IPS-NIHi11 (cell line): ENCODE measurements around the gene CLIP2.
"Not testable (repeated sequence)": the region's sequence is repeated elsewhere in the genome, so short reads cannot be mapped to it uniquely, and the experiment has no call there.

Experiments
- DNase-seq: peaks from one replicate; pipeline ENCODE4 v3.0.0; 2012; ENCODE audit warnings: mixed read lengths, low spot score

Gene CLIP2

DNA sequence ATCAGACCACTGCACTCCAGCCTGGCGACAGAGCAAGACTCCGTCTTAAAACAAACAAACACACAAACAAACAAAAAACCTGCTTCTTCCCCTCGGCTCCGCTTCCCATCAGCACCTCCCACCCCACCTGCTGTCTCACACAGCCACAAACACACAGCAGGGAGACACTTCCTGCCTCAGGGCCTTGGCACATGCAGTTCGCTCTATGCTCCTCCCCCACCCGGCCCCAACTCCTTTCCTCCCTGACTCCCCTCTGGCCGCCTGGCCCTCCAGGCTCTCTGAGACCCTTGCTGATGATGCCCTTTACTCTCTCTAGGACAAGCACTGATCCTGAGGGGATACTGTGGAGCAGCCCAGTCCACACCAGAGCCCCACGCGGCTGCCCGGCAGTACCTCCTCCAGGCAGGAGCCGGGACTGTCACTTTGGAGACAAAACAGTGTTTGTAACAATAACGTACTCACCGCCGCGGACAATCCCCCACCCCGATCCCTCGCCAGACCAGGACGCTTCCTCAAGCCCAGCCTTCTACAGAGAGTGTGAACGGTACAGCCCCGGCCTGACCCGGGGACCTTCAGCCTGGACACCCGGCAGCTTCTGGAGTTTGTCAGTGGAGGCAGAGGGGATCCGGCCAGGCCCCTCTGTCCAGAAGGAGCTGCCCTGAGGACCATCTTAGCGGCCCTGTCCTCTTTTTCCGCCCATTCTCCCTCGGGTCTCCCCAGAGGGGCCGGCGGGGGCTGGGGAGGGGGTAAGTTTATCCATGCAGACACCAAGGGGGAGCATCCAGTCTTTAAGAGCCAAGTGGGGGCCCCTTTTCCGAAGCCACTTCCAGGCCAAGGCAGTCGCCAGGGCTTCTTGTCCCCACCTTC lies 114.5 kb downstream of the CLIP2 start:
- DNase-seq = no peak

DNA sequence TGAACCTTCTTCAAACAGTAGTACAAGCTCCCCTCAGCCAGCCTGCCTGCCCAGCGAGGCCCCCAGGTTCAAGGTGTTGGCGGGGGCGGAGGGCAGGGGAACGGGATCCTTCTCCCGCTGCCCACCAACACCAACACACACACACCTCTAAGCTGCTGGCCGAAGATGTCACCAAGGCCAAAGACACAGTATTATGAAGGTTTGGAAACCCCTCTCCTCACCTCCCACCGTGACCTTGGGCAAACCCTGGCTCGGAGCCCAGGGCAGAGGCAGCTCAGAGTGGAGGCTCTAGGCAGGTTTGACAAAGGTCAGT lies 115.1 kb downstream of the CLIP2 start:
- no peak for DNase-seq

DNA sequence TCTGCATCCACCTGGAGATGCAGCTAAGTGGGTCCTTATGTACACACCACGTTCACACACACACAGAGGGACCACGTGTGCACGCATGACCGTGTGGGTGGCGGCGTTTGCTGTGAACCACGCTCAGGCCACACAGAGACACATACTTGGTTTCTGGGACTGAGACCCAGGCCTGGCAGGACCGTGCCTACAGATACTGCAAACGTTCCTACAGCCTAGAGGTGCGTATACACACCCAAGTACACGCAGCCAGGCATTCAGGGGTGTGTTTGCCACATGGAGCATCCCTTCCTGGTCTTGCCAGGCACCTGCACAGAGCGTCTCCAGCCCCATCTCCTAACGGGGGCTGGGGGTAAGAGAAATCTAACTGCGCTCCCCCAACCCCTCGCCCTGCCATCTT lies 115.5 kb downstream of the CLIP2 start:
- DNase-seq = no peak

DNA sequence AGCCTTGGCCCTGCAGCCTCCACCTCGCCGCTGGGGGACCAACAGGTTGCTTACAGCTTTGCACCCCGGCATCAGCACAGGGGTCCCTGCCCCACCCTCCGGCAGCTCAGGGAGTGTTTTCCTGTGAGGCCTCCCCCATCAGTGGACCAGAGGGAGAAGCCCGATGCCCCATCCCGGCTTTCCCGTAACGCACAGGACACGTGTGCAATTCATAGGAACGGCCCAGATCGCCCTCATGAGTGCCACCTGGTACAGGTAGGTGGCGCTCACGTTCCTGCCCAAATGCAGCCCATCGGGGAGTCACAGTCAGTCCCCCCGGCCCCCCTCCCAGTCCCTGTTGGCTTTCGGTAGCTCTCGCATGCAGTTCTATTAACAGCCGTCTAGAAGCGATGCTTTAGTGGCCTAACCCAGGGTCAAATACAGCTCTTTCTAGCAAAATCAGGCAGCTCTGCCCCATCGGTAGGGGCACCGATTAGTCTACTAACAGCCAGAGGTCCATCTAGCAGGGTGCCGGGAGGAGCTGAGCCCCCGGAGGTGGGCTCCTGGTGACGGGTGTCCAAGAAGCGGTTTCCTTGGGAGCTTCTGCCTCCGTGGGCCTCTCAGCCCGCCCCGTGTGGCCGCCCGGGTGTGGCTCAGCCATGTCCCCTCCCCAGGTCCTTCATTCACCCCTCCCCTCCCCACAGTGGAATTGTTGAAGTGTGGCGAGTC lies 116.1 kb downstream of the CLIP2 start:
- peak; percentile 88 for DNase-seq

DNA sequence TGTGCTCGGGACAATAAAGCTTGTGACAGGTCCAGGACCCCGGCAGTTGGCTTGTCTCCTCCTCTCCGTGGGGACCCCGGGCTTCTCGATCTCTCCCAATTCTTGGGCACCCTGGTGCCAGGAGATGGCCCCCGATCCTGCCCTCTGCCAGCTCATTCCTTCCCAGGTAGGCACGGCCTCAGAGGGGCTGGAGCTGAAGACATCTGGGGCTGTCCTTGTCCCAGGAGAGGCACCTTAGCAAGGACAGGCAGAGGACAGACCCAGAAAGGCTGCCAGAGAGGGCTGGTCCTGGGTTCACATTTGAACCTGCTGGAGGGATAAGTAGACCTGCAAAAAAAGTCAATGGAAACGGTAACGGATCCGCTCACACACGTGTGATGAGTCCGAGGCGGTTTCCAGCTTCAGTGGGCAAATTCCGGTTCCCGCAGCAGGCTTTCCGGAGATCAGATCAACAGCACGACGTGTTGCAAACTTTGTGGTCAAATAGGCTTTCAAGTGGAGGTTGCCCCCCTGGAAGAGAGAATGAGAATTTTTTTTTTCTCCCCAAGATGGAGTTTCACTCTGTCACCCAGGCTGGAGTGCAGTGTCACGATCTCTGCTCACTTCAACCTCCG lies 116.8 kb downstream of the CLIP2 start:
- DNase-seq = no peak

GRCh38 chr7:74407958-74408357 lies 118.8 kb downstream of the CLIP2 start:
- DNase-seq = no peak

DNA sequence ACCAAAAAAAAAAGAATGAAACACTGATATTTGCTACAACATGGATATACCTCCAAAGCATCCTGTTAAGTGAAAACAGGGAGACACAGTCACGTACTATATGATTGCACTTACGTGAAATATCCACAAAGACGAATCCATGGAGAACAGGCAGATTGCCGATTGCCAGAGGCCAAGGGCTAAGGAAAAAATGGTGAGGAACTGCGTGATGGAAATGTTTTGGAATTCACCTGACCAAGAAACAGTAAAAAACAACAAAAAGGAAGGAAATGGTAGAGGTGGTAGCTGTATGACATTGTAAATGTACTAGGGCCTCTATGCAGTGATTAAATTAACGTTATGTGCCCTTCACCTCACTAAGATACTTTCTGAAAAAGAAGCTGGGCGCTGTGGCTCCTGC lies 120.4 kb downstream of the CLIP2 start:
- no peak for DNase-seq

- no peak for DNase-seq
Measured at GRCh38 chr7:74410772-74411171, 121.6 kb downstream of the CLIP2 start.

- not testable (repeated sequence) for DNase-seq
Measured at GRCh38 chr7:74411571-74411970, 122.4 kb downstream of the CLIP2 start.

DNA sequence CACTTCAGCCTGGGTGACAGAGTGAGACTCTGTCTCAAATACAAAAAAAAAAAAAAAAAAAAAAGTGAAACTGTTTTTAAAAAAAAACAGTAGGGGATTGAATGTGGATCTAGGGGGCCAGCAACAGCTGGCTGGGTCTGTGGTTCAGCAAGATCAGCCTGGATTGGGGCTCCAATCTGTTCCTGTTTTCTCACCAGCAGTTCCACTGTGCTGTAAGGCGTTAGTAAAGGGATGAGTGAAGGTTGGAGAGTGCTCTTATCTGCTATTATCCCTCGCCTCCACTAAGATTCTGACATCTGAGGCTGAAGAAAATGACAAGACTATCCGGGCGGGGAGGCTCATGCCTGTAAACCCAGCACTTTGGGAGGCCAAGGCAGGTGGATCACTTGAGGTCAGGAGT lies 122.8 kb downstream of the CLIP2 start:
- no peak for DNase-seq

- no peak for DNase-seq
Measured at GRCh38 chr7:74412603-74413002, 123.4 kb downstream of the CLIP2 start.

GRCh38 chr7:74414595-74415333 lies 125.6 kb downstream of the CLIP2 start:
- DNase-seq = not testable (repeated sequence)

DNA sequence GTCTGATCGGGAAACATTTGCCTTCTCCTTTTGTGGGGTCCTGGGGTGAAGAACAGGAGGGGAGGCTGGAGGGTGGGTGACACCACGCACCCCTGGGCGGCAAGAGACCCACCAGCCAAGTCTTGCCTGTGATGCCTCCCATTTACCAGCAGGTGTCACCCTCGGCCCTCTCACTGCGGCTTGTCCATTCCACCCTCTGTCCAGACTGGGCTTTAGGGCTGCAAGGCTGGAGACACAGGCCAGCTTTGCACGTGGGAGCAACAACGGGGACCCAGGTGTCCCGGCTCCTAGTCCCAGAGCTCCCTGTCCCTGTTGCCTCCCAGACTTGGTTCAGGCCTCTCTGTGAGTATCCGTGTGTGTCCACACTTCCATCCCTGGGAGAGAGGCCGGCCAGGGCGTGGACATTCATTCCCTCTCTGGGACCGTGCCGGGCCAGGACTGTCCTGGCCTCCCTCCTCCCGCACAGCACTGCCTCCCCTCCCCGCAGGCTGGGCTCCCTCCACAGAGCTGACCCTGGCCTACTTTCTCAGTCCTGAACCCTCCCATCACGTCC lies 128.3 kb downstream of the CLIP2 start:
- peak; percentile 94 for DNase-seq

DNA sequence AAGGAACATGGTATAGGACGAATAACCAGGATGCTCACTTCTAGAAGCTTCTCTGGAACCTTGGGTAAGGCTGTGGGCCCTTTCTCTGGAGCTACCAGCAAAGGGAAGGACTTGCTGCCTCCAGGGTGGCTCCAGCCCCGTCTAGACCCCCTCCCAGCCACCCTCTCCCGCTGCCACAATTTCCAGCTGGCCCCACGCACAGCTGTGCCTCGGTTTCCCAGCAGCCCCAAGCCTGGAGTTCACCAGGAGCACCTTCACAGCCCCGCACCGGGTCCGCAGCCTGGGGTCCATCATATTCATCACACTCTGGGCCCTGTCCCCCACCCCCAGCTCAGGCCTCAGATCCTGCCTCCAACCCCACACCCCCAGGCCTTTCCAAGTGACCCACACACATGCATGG lies 128.9 kb downstream of the CLIP2 start:
- no peak for DNase-seq

- DNase-seq = no peak
Measured at GRCh38 chr7:74418538-74418937, 129.3 kb downstream of the CLIP2 start.

- not testable (repeated sequence) for DNase-seq
Measured at GRCh38 chr7:74419232-74419631, 130.0 kb downstream of the CLIP2 start.

- no peak for DNase-seq
Measured at GRCh38 chr7:74420006-74420405, 130.8 kb downstream of the CLIP2 start.

DNA sequence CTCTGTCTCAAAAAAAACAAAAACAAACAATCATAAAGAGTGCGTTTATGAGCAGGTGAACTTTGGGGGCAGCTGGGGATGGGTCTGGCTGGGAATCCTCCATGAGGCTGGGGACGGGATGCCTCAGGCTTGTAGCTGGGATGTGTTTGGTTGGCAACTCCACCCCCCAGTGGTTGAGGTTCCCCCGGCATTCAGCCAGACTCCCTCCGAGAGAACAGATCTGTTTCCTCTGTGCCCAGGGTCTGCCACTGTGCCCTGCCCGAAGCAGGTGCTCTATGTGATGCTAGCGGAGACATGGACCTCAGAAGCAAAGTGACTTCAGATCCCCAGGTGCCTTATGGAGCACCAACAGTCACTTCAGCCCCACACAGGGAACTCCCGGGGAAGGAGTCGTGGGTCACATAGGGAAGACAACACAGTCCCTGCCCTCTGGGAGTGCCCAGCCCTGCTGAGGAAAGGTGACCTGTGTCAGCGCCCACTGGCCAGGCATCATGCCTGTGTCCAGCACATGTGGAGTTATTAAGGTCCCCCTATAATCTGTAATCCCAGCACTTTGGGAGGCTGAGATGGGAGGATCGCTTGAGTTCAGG lies 135.2 kb downstream of the CLIP2 start:
- no peak for DNase-seq

DNA sequence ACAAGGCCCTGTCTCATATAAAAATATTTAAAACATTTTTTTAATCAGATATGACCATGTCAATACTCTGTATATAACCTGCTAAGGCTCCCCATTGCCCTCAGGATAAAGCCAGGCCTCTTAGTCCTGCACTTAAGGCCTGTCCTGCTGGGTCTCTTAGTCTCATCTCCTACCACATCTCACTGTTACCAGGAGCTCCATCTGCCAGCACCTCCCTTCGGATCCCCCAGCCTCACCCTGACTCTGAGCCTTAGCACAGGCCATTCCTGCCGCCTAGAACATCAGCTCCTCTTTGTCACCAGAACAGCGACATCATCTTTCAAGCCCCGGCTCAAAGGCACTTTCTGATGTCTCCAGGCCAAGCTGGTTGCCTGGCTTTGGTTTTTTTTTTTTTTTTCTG lies 138.8 kb downstream of the CLIP2 start:
- DNase-seq = no peak

GRCh38 chr7:74429153-74429747 lies 140.0 kb downstream of the CLIP2 start:
- peak; percentile 62 for DNase-seq

DNA sequence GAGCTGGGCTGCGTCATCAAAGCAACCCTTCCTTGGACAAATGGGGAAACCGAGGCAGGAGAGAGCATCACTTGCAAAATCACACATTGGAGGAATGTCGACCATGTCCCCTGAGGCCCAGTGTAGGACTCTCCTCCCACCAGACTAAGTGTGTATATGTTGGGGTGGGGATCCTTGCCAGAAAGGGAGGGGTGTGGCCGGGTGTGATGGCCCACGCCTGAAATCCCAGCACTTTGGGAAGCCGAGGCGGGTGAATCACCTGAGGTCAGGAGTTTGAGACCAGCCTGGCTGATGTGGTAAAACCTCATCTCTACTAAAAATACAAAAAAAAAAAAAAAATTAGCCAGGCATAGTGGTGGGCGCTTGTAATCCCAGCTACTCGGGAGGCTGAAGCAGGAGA lies 141.2 kb downstream of the CLIP2 start:
- not testable (repeated sequence) for DNase-seq
